ENCODE measurements around the gene PRXL2B.
"Not testable (repeated sequence)": the region's sequence is repeated elsewhere in the genome, so short reads cannot be mapped to it uniquely, and the experiment has no call there.

The PRXL2B gene

DNA sequence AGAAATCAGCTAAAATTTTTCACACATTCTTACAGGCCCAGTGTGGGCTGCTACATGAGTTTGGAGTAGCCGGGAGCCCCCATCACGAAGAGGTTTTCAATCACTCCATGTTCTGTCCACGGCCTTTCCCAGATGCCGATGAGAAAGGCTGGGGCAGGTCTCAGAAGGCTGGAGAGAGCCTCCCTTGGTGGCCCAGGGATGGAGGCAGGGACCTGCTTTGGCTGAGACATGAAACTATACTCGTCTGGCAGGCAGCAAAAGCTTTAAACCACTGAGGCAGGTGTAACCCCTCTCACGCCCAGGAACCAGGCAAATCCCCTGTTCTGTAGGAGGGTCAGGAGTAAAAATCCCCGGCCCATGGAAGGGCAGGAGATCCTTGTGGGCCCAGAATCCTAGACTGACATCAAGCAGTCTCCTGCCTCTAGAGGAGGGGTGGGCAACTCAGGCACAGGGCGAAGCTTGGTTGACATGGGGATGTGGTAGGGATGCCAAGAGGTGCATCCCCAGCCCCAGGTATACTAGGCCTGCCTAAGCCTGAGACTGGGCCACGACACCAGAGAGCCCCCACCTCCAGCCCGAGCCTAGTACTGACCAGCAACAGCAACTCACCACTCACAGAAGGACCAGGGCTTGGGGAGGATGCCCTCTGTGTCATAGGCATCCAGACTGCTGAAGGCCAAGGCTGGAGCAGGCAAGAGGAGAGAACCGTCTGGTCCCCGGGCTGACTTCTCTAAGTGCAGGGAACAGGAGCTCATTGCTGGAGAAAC is 37.2 kb downstream of the PRXL2B start:
- TF ChIP-seq, protein P1, sequence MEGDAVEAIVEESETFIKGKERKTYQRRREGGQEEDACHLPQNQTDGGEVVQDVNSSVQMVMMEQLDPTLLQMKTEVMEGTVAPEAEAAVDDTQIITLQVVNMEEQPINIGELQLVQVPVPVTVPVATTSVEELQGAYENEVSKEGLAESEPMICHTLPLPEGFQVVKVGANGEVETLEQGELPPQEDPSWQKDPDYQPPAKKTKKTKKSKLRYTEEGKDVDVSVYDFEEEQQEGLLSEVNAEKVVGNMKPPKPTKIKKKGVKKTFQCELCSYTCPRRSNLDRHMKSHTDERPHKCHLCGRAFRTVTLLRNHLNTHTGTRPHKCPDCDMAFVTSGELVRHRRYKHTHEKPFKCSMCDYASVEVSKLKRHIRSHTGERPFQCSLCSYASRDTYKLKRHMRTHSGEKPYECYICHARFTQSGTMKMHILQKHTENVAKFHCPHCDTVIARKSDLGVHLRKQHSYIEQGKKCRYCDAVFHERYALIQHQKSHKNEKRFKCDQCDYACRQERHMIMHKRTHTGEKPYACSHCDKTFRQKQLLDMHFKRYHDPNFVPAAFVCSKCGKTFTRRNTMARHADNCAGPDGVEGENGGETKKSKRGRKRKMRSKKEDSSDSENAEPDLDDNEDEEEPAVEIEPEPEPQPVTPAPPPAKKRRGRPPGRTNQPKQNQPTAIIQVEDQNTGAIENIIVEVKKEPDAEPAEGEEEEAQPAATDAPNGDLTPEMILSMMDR (IDR thresholded peaks at IDR 0.05; ENCODE audit: low read depth, low read length): no peak
- TF ChIP-seq, protein P2, sequence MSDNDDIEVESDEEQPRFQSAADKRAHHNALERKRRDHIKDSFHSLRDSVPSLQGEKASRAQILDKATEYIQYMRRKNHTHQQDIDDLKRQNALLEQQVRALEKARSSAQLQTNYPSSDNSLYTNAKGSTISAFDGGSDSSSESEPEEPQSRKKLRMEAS (IDR thresholded peaks at IDR 0.05; ENCODE audit: low read depth, low read length): no peak
- TF ChIP-seq MYC (IDR thresholded peaks at IDR 0.05; ENCODE audit: low read depth, low read length) (no peak), POLR2A (IDR thresholded peaks at IDR 0.05; ENCODE audit: extremely low read depth, insufficient read length) (no peak)
- no peak overlapping the region for H3K4me3 ChIP-seq (ENCODE audit: low read depth, low read length)
- no peak for DNase-seq (ENCODE audit: low read depth)

DNA sequence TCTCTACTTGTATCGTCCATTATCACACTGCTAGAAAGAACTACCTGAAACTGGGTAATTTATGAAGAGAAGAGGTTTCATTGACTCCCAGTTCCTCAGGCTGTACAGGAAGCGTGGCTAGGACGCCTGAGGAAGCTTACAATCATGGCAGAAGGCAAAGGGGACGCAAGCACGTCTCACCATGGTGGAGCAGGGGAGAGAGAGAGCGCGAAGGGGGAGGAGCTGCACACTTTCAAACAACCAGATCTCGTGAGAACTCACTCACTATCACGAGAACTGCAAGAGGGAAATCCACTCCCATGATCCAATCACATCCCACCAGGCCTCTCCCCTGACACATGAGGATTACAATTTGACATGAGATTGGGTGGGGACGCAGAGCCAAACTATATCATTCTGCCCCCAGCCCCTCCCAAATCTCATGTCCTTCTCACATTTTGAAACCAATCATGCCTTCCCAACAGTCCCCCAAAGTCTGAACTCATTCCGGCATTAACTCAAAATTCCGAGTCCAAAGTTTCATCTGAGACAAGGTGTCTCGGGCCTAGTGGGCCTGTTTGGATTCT is 38.2 kb downstream of the PRXL2B start:
- no peak for TF ChIP-seq POLR2A (IDR thresholded peaks at IDR 0.05; ENCODE audit: extremely low read depth, insufficient read length)
- no peak overlapping the region for H3K4me3 ChIP-seq (ENCODE audit: low read depth, low read length)
- DNase-seq (ENCODE audit: low read depth): no peak

DNA sequence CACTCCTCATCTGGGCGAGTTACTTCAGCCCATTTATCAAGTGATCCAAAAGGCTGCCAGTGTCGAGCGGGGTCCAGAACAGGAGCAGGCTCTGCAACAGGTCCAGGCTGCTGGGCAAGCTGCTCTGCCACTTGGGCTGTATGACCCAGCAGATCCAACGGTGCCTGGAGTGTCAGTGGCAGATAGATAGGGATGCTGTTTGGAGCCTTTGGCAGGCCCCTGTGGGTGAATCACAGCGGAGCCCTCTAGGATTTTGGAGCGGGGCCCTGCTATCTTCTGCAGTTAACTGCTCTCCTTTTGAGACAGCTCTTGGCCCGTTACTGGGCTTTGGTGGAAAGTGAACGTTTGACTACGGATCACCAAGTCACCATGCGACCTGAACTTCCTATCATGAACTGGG is 38.7 kb downstream of the PRXL2B start:
- H3K4me3 ChIP-seq (ENCODE audit: low read depth, low read length): no peak overlapping the region
- no peak for TF ChIP-seq POLR2A (IDR thresholded peaks at IDR 0.05; ENCODE audit: extremely low read depth, insufficient read length)
- TF ChIP-seq, protein P2 (IDR thresholded peaks at IDR 0.05; ENCODE audit: low read depth, low read length): no peak
- TF ChIP-seq MYC (IDR thresholded peaks at IDR 0.05; ENCODE audit: low read depth, low read length): no peak
- TF ChIP-seq, protein P1 (IDR thresholded peaks at IDR 0.05; ENCODE audit: low read depth, low read length): no peak
- no peak for DNase-seq (ENCODE audit: low read depth)

DNA sequence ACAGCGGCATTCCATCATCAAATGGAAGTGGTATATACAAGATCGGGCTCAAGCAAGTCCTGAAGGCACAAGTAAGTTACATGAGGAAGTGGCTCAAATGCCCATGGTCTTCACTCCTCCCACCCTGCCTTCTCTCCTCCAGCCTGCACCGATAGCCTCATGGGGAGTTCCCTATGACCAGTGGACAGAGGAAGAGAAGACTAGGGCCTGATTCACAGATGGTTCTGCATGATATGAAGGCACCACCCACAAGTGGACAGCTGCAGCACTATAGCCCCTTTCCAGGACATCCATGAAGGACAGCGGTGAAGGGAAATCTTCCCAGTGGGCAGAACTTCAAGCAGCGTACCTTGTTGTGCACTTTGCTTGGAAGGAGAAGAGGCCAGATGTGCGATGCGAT is 39.2 kb downstream of the PRXL2B start:
- H3K4me3 ChIP-seq (ENCODE audit: low read depth, low read length); DNase-seq (ENCODE audit: low read depth): not testable (repeated sequence)

DNA sequence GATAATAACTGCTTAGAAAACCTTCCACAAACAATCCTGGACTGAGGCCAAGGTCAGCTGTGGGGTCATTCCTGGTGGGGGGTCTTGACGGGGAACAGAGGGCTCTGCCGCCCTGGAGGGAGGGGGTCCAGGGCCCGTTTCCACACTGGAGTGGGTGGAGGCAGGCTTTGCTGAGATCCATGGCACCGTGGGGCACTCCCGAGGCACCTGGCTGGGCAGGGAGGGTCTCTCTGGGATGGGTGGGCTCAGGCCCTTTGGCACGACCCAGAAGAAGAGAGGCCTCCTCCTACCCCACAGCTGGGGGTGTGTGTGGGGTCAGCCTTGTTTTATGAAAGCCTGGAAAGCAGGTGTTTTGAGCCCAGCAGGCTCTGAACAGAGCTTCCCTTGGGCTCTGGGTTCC is 41.2 kb downstream of the PRXL2B start:
- H3K4me3 ChIP-seq (ENCODE audit: low read depth, low read length): no peak overlapping the region
- TF ChIP-seq, protein P1 (IDR thresholded peaks at IDR 0.05; ENCODE audit: low read depth, low read length): no peak
- TF ChIP-seq, protein P2 (IDR thresholded peaks at IDR 0.05; ENCODE audit: low read depth, low read length): no peak
- TF ChIP-seq MYC (IDR thresholded peaks at IDR 0.05; ENCODE audit: low read depth, low read length) (no peak), POLR2A (IDR thresholded peaks at IDR 0.05; ENCODE audit: extremely low read depth, insufficient read length) (no peak)
- no peak for DNase-seq (ENCODE audit: low read depth)

DNA sequence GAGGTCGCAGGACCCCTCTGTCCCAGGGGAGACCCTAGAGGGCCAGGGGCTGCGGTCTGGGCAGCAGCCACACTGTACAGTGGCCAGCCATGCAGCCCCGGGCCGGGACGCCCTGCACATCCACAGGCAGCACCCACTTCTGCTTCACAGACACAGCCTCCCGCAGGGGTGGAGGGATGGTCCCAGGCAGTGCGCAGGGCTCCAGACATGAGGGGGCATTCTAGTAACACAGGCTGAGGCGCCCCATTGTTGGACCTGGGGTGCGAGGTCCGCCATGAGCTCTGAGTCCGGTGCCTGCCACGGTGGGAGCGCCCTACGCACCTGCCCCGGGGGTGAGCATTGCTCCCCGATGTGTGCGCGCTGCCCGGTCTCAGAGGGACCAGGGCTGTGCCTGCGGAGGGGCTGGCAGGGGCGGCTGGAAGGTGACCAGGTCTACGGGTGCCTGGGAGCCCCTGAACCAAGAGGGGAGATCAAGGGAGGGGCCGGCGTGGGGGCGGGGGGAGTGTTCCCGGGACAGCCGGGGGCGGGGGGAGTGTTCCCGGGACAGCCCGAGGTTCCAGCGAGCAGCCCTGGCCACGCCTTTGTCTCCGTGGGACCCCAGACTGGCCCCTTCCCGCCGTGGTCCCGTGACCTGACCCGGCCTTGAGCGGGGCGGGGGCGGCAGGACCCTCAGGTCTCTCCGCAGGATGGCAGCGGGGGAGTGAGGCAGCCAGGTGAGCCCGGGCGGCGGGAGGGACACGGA is 41.8 kb downstream of the PRXL2B start:
- no peak overlapping the region for H3K4me3 ChIP-seq (ENCODE audit: low read depth, low read length)
- TF ChIP-seq, protein P1 (IDR thresholded peaks at IDR 0.05; ENCODE audit: low read depth, low read length): no peak
- TF ChIP-seq MYC (IDR thresholded peaks at IDR 0.05; ENCODE audit: low read depth, low read length) (no peak), POLR2A (IDR thresholded peaks at IDR 0.05; ENCODE audit: extremely low read depth, insufficient read length) (no peak)
- TF ChIP-seq, protein P2 (IDR thresholded peaks at IDR 0.05; ENCODE audit: low read depth, low read length): no peak
- DNase-seq (ENCODE audit: low read depth): no peak
